ENCODE measurements around the gene CDKN2AIP.
A peak's percentile ranks its signal among the peaks of the same experiment; 100 is the strongest.
"Not testable (repeated sequence)": the region's sequence is repeated elsewhere in the genome, so short reads cannot be mapped to it uniquely, and the experiment has no call there.

The CDKN2AIP gene

GRCh38 chr4:183429489-183429888 lies 14.9 kb upstream of the CDKN2AIP start:
- Mint-ChIP-seq H3K27me3 (peaks cover 0 to 5% of the 10 kb centered on the region in 2 donors), H3K9me3 (no peaks in the 10 kb centered on the region), H3K4me1 (ENCODE audit: low read depth in 2 of 2) (peaks cover 13 to 17% of the 10 kb centered on the region in 2 donors), H3K27ac (peak overlapping the region in 1 of 2 donors; percentile 47), H3K4me3 (no peak overlapping the region), H3K36me3 (ENCODE audit: insufficient read depth) (no peaks in the 10 kb centered on the region)
- DNase-seq (no peak), ATAC-seq (replicated peaks) (no peak)

DNA sequence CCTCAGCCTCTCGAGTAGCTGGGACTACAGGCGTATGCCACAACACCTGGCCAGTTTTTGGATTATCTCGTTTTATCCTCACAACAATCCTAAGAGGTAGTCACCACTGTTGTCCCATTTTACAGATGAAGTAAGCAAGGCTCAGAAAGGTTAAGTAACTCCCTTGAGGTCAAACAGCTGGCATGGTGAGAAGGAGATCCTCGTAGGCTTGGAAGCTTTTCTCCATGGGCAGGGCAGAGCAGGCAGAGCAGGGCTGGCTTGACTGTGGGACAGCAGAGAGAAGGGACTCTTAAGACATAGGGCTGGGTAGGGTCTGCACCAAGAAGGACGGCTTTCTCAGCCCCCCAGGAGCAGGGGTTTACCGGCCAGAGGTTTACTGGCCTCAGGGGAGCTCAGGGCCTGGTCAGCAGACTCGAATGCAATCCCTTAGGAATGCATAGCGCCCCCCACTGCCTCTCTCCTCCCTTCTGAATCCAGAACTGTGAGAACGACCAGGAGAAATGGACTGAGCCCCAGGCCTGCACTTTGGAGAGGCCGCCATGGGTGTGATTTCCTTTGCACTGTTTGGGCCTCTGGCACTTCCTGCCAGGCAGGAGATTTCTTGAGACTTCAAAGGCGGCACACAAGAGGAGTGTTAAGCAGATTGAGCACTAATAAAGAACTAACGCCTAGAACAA lies 14.0 kb upstream of the CDKN2AIP start:
- DNase-seq (no peak), ATAC-seq (replicated peaks) (peak; percentile 45)
- Mint-ChIP-seq H3K4me3 (peak overlapping the region; percentile 27 to 51), H3K4me1 (ENCODE audit: low read depth in 2 of 2) (peaks cover 13 to 17% of the 10 kb centered on the region in 2 donors), H3K27me3 (peaks cover 0 to 9% of the 10 kb centered on the region in 2 donors), H3K27ac (peak overlapping the region; percentile 67 to 88), H3K9me3 (no peaks in the 10 kb centered on the region), H3K36me3 (ENCODE audit: insufficient read depth) (no peaks in the 10 kb centered on the region)

- H3K4me3 Mint-ChIP-seq = peak overlapping the region; percentile 27 to 51
- peaks cover 0 to 9% of the 10 kb centered on the region in 2 donors for H3K27me3 Mint-ChIP-seq
- peaks cover 13 to 17% of the 10 kb centered on the region in 2 donors for H3K4me1 Mint-ChIP-seq (ENCODE audit: low read depth in 2 of 2)
- H3K36me3 Mint-ChIP-seq (ENCODE audit: insufficient read depth) = no peaks in the 10 kb centered on the region
- DNase-seq = no peak
- peak overlapping the region; percentile 67 to 88 for H3K27ac Mint-ChIP-seq
- no peak for ATAC-seq (replicated peaks)
- H3K9me3 Mint-ChIP-seq = no peaks in the 10 kb centered on the region
Observed at GRCh38 chr4:183430994-183431347, 13.5 kb upstream of the CDKN2AIP start.

DNA sequence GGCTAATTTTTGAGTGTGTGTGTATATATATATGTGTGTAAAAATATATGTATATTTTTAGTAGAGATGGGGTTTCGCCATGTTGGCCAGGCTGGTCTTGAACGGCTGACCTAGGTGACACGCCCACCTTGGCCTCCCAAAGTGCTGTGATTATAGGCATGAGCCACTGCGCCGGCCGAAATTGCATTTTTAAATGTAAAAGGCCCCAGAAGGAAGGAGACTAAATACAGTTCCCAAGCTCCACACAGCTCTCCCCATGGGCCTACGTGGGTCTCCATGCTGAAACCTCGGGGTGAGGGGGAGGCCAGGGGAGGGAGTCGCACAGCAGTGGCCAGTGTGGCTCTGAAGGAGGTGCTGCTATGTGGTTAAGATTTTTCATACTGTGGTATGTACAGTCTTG lies 12.8 kb upstream of the CDKN2AIP start:
- Mint-ChIP-seq H3K27ac (peak overlapping the region in 1 of 2 donors; percentile 88), H3K4me1 (ENCODE audit: low read depth in 2 of 2) (peaks cover 11 to 14% of the 10 kb centered on the region in 2 donors), H3K4me3 (no peak overlapping the region), H3K36me3 (ENCODE audit: insufficient read depth) (no peaks in the 10 kb centered on the region), H3K27me3 (peaks cover 0 to 15% of the 10 kb centered on the region in 2 donors), H3K9me3 (no peaks in the 10 kb centered on the region)
- ATAC-seq (replicated peaks) (no peak), DNase-seq (no peak)

DNA sequence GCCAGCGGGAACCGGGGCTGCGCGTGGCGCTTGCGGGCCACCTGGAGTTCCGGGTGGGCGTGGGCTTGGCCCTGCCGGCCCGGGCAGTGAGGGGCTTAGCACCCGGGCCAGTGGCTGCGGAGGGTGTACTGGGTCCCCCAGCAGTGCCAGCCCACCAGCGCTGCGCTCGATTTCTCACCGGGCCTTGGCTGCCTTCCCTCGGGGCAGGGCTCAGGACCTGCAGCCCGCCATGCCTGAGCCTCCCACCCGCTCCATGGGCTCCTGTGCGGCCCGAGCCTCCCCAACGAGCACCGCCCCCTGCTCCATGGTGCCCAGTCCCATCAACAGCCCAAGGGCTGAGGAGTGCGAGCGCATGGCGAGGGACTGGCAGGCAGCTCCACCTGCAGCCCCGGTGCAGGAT lies 11.3 kb upstream of the CDKN2AIP start:
- not testable (repeated sequence) for H3K4me1 Mint-ChIP-seq (ENCODE audit: low read depth in 2 of 2); H3K36me3 Mint-ChIP-seq (ENCODE audit: insufficient read depth); H3K9me3 Mint-ChIP-seq; DNase-seq; H3K4me3 Mint-ChIP-seq; H3K27ac Mint-ChIP-seq; ATAC-seq (replicated peaks)
- peaks cover 0 to 17% of the 10 kb centered on the region in 2 donors for H3K27me3 Mint-ChIP-seq

DNA sequence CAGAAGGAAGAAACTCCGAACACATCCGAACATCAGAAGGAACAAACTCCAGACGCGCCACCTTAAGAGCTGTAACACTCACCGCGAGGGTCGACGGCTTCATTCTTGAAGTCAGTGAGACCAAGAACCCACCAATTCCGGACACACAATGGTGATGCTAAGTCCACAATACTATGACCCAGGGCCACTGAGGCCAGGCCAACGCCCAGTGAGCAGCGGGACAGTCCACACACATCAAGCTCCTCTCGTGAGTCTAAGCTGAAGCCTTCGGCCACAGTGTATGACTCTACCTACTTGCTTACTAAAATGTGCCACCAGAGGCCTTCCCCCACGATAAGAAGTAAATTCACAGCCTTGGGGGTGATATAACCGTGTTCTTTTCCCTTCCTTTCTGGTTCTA lies 10.2 kb upstream of the CDKN2AIP start:
- peaks cover 0 to 17% of the 10 kb centered on the region in 2 donors for H3K27me3 Mint-ChIP-seq
- no peak overlapping the region for H3K4me3 Mint-ChIP-seq
- H3K9me3 Mint-ChIP-seq = no peaks in the 10 kb centered on the region
- DNase-seq = no peak
- no peak for ATAC-seq (replicated peaks)
- no peak overlapping the region for H3K27ac Mint-ChIP-seq
- peaks cover 10% of the 10 kb centered on the region in 2 donors for H3K4me1 Mint-ChIP-seq (ENCODE audit: low read depth in 2 of 2)
- no peaks in the 10 kb centered on the region for H3K36me3 Mint-ChIP-seq (ENCODE audit: insufficient read depth)

- no peak for ATAC-seq (replicated peaks)
- Mint-ChIP-seq H3K4me1 (ENCODE audit: low read depth in 2 of 2) (peaks cover 10% of the 10 kb centered on the region in 2 donors), H3K27ac (no peak overlapping the region), H3K36me3 (ENCODE audit: insufficient read depth) (no peaks in the 10 kb centered on the region), H3K9me3 (no peaks in the 10 kb centered on the region), H3K27me3 (peaks cover 0 to 17% of the 10 kb centered on the region in 2 donors), H3K4me3 (no peak overlapping the region)
- DNase-seq = no peak
Observed at GRCh38 chr4:183434666-183435190, 9.7 kb upstream of the CDKN2AIP start.

DNA sequence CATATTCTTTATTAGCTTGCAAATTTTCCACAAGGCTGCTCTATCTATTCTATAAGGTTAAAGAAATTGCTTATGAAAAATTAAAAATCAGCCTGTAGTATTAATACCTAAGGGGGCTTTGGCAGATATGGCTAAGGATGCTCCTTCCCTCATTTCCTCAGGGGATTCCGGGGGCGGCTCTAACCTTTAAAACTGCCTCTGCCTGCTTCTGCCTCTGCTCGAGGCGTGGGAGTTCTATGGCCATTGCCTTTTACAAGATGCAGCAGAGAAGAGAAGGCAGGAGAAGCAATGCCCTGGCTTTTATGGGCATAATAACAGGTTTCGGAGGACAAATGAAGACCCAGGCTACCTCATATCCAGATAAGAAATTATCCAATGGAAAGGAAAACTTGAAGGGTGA lies 8.6 kb upstream of the CDKN2AIP start:
- Mint-ChIP-seq H3K9me3 (no peaks in the 10 kb centered on the region), H3K36me3 (ENCODE audit: insufficient read depth) (no peaks in the 10 kb centered on the region), H3K27me3 (peaks cover 0 to 17% of the 10 kb centered on the region in 2 donors), H3K4me1 (ENCODE audit: low read depth in 2 of 2) (peaks cover 3 to 7% of the 10 kb centered on the region in 2 donors), H3K4me3 (no peak overlapping the region), H3K27ac (no peak overlapping the region)
- DNase-seq (no peak), ATAC-seq (replicated peaks) (no peak)

DNA sequence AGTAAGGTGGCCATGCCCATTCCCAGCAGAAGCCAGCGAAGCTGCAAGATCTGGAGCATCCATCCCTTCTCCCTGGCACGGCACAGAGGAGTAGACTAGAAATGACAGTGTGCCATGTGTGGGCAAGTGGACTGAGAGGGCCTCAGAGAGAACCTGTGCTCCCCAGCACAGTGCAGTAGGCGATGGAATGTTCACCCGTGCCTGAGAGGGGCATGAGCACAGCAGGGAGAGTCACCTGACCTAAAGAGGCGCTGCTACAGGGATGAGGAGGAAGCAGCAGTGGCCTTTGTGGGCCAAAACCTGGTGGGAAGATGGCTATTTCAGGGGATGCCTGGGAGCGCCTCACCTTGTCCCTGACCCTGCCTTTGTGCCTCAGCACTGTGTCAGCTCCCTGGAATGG lies 8.0 kb upstream of the CDKN2AIP start:
- DNase-seq (no peak), ATAC-seq (replicated peaks) (no peak)
- Mint-ChIP-seq H3K4me3 (no peak overlapping the region), H3K4me1 (ENCODE audit: low read depth in 2 of 2) (peaks cover under 1% of the 10 kb centered on the region in 2 donors), H3K9me3 (no peaks in the 10 kb centered on the region), H3K27ac (no peak overlapping the region), H3K27me3 (peaks cover 0 to 17% of the 10 kb centered on the region in 2 donors), H3K36me3 (ENCODE audit: insufficient read depth) (no peaks in the 10 kb centered on the region)

DNA sequence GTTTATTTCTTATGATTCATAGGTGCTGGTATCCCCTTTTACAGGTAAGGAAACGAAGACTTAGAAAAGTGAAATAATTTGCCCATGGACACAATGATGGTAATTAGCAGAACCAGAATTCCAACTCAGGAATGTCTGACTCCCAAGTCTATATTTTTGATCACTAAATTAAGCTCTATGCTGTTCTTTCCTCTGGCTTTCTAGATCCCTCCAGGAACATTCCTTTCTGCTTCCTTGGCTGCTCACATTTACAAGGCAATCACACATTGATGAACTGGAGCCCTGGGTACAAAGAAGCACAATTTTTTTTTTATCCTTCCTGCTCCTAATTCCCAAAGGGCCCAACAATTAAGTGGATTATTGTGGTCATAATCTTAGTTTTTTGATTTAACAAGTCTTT lies 7.0 kb upstream of the CDKN2AIP start:
- Mint-ChIP-seq H3K27me3 (peaks cover 0 to 17% of the 10 kb centered on the region in 2 donors), H3K9me3 (no peaks in the 10 kb centered on the region), H3K4me1 (ENCODE audit: low read depth in 2 of 2) (no peaks in the 10 kb centered on the region), H3K36me3 (ENCODE audit: insufficient read depth) (no peaks in the 10 kb centered on the region), H3K27ac (no peak overlapping the region), H3K4me3 (no peak overlapping the region)
- DNase-seq (no peak), ATAC-seq (replicated peaks) (no peak)

DNA sequence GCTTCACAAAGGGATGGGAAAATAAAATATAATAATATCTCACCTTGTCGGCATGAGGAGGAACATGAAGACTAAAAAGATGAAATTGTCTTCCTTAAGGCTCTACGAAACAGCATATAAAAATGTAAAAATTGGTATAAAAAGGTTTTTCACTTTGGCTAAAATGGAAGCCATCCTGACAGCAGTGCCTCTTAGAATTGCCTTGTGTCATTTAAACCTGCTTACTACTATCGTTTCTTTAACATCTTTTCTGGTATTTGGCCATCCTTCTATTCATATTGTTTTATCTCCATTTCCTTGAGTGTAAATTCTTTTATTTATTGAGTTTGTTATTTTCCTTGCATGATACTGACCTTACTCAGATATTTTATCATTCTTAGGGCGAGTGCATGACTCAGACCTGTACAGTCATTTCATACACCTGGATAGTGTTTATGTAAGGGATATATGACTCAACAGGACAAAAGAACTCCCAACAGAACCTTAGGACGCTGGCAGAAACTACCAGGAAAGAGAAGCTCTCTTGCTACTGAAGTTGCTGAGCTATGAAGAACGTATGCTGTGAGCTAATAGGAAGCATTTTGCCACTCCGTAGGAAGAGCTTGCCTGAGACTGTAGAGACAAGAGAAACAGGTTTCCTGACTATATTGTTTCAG lies 5.8 kb upstream of the CDKN2AIP start:
- Mint-ChIP-seq H3K4me1 (ENCODE audit: low read depth in 2 of 2) (peaks cover 0 to 4% of the 10 kb centered on the region in 2 donors), H3K4me3 (no peak overlapping the region), H3K36me3 (ENCODE audit: insufficient read depth) (no peaks in the 10 kb centered on the region), H3K9me3 (no peaks in the 10 kb centered on the region), H3K27me3 (peaks cover 0 to 17% of the 10 kb centered on the region in 2 donors), H3K27ac (no peak overlapping the region)
- DNase-seq (no peak), ATAC-seq (replicated peaks) (no peak)

GRCh38 chr4:183441276-183441675 lies 3.2 kb upstream of the CDKN2AIP start:
- no peak for DNase-seq
- H3K36me3 Mint-ChIP-seq (ENCODE audit: insufficient read depth) = peaks cover 21% of the 10 kb centered on the region
- H3K4me3 Mint-ChIP-seq = no peak overlapping the region
- H3K4me1 Mint-ChIP-seq (ENCODE audit: low read depth in 2 of 2) = peaks cover 3 to 17% of the 10 kb centered on the region in 2 donors
- ATAC-seq (replicated peaks) = no peak
- H3K27ac Mint-ChIP-seq = no peak overlapping the region
- H3K9me3 Mint-ChIP-seq = no peaks in the 10 kb centered on the region
- H3K27me3 Mint-ChIP-seq = peaks cover 0 to 5% of the 10 kb centered on the region in 2 donors

- peak; percentile 25 for ATAC-seq (replicated peaks)
- H3K4me1 Mint-ChIP-seq (ENCODE audit: low read depth in 2 of 2) = peaks cover 15 to 32% of the 10 kb centered on the region in 2 donors
- DNase-seq = peak in 1 of 3 experiments; percentile 42
- no peaks in the 10 kb centered on the region for H3K27me3 Mint-ChIP-seq
- no peaks in the 10 kb centered on the region for H3K9me3 Mint-ChIP-seq
- H3K27ac Mint-ChIP-seq = peak overlapping the region; percentile 97 to 98
- peaks cover 43% of the 10 kb centered on the region for H3K36me3 Mint-ChIP-seq (ENCODE audit: insufficient read depth)
- H3K4me3 Mint-ChIP-seq = peak overlapping the region; percentile 94 to 95
Observed at GRCh38 chr4:183443655-183444213, 702 bp upstream of the CDKN2AIP start.

GRCh38 chr4:183445097-183445428 lies 627 bp downstream of the CDKN2AIP start:
- Mint-ChIP-seq H3K4me3 (peak overlapping the region; percentile 94 to 95), H3K36me3 (ENCODE audit: insufficient read depth) (peaks cover 49% of the 10 kb centered on the region), H3K27ac (peak overlapping the region; percentile 97 to 98), H3K9me3 (no peaks in the 10 kb centered on the region), H3K27me3 (no peaks in the 10 kb centered on the region), H3K4me1 (ENCODE audit: low read depth in 2 of 2) (peaks cover 19 to 39% of the 10 kb centered on the region in 2 donors)
- DNase-seq = no peak
- ATAC-seq (replicated peaks) = peak; percentile 4
